ENCODE measurements around the gene ECE1.

- no peak for TF ChIP-seq EZH2 (IDR thresholded peaks at IDR 0.05; ENCODE audit: borderline replicate concordance, low read length)
- TF ChIP-seq CTCF (IDR thresholded peaks at IDR 0.05; ENCODE audit: low read length), result no peak
These were observed 3.4 kb upstream of the ECE1 start for GRCh38 chr1:21293537-21294265.
